ENCODE measurements around the gene HLA-DRA.

HLA-DRA gene

GRCh38 chr6:32439602-32440214 is at the start of gene HLA-DRA:
HLA-DRA (plus strand) TSS chr6:32439887; CDS start chr6:32439951, 64 bp downstream.
- peak; percentile 76 for DNase-seq (ENCODE audit: low spot score)

GRCh38 chr6:32391505-32391904 is 48.2 kb upstream of the HLA-DRA start:
- DNase-seq (ENCODE audit: low spot score): no peak

GRCh38 chr6:32393665-32394420 is 45.8 kb upstream of the HLA-DRA start:
- DNase-seq (ENCODE audit: low spot score): no peak

- no peak for DNase-seq (ENCODE audit: low spot score)
Observed at GRCh38 chr6:32396028-32396427, 43.7 kb upstream of the HLA-DRA start.

GRCh38 chr6:32397252-32397920 is 42.3 kb upstream of the HLA-DRA start:
- no peak for DNase-seq (ENCODE audit: low spot score)

GRCh38 chr6:32401284-32401963 is 38.3 kb upstream of the HLA-DRA start:
- no peak for DNase-seq (ENCODE audit: low spot score)

GRCh38 chr6:32402812-32403211 is 36.9 kb upstream of the HLA-DRA start:
- DNase-seq (ENCODE audit: low spot score): no peak

- DNase-seq (ENCODE audit: low spot score): no peak
Observed at GRCh38 chr6:32405656-32406055, 34.0 kb upstream of the HLA-DRA start.

- no peak for DNase-seq (ENCODE audit: low spot score)
Observed at GRCh38 chr6:32406197-32406596, 33.5 kb upstream of the HLA-DRA start.

GRCh38 chr6:32406857-32407256 is 32.8 kb upstream of the HLA-DRA start, which contains the start of gene BTNL2:
BTNL2 (minus strand) TSS chr6:32407181; CDS start chr6:32407123, 58 bp downstream.
- no peak for DNase-seq (ENCODE audit: low spot score)

- DNase-seq (ENCODE audit: low spot score): no peak
Observed at GRCh38 chr6:32410906-32411305, 28.8 kb upstream of the HLA-DRA start.

GRCh38 chr6:32411566-32412327 is 27.9 kb upstream of the HLA-DRA start:
- DNase-seq (ENCODE audit: low spot score): no peak

- peak; percentile 89 for DNase-seq (ENCODE audit: low spot score)
Observed at GRCh38 chr6:32413427-32414047, 26.1 kb upstream of the HLA-DRA start.

- peak; percentile 72 for DNase-seq (ENCODE audit: low spot score)
Observed at GRCh38 chr6:32415521-32416019, 24.1 kb upstream of the HLA-DRA start.

GRCh38 chr6:32416036-32416435 is 23.7 kb upstream of the HLA-DRA start:
- no peak for DNase-seq (ENCODE audit: low spot score)

- no peak for DNase-seq (ENCODE audit: low spot score)
Observed at GRCh38 chr6:32424589-32425300, 14.9 kb upstream of the HLA-DRA start.

GRCh38 chr6:32426338-32426737 is 13.3 kb upstream of the HLA-DRA start:
- DNase-seq (ENCODE audit: low spot score): no peak

GRCh38 chr6:32427218-32427617 is 12.5 kb upstream of the HLA-DRA start:
- DNase-seq (ENCODE audit: low spot score): no peak

- no peak for DNase-seq (ENCODE audit: low spot score)
Observed at GRCh38 chr6:32427934-32428474, 11.7 kb upstream of the HLA-DRA start.

- no peak for DNase-seq (ENCODE audit: low spot score)
Observed at GRCh38 chr6:32430179-32430578, 9.5 kb upstream of the HLA-DRA start.
